IMR-90 (cell line): ENCODE measurements around the gene ASPHD2. TPM values are rescaled to one million over a fixed set of nuclear protein-coding genes. Genes with fewer than 3 reads are reported as not detected.
"Not testable (repeated sequence)": the region's sequence is repeated elsewhere in the genome, so short reads cannot be mapped to it uniquely, and the experiment has no call there.

Experiments
- ATAC-seq: fragments of 200-7000 bp; cut with Tn5 transposase; 2 replicates; pipeline ENCODE4 v1.9.1; 2020; ENCODE audit warnings: low read depth, mild to moderate bottlenecking, moderate library complexity
- BruUV-seq: library from RNA; stranded (reverse); fragments of 400-500 nt; replicated peaks from 2 replicates; lab custom pipeline; 2021; lab: Mats Ljungman, UMichigan
- CTCF ChIA-PET: fragments of 300-600 bp; formaldehyde crosslinking; extraction: SDS; loops from one replicate; lab custom pipeline; 2021; ENCODE audit warnings: antibody characterized with exemption; lab: Yijun Ruan, JAX
- POLR2A ChIA-PET: fragments of 300-600 bp; sonication (Branson Sonifier 250); formaldehyde crosslinking; loops from one replicate; lab custom pipeline; 2022; ENCODE audit warnings: antibody characterized with exemption; ENCODE audit not compliant: unreplicated experiment; lab: Charles Lee
- DNase-seq: peaks from one replicate; pipeline ENCODE4 v3.0.0; 2013
- H2AFZ ChIP-seq: replicated peaks from 2 replicates; pipeline ENCODE3; 2013; ENCODE audit warnings: low read length, mild to moderate bottlenecking; ENCODE audit not compliant: poor library complexity
- H2AK5ac ChIP-seq: 2 replicates; pipeline ENCODE4 v1.6.1; 2013; ENCODE audit warnings: low read depth, low read length, inconsistent platforms
- H2AK9ac ChIP-seq: replicated peaks from 2 replicates; pipeline ENCODE3; 2013; ENCODE audit warnings: mild to moderate bottlenecking, low read depth, low read length, moderate library complexity; ENCODE audit not compliant: poor library complexity
- H2BK120ac ChIP-seq: 2 replicates; pipeline ENCODE4 v1.6.1; 2013; ENCODE audit warnings: low read depth, low read length, inconsistent platforms
- H2BK15ac ChIP-seq: 3 replicates; pipeline ENCODE4 v1.6.1; 2013; ENCODE audit warnings: low read depth, low read length, inconsistent platforms
- H2BK20ac ChIP-seq: 2 replicates; pipeline ENCODE4 v1.6.1; 2013; ENCODE audit warnings: low read depth, mild to moderate bottlenecking, inconsistent platforms, low read length, moderate library complexity
- H2BK5ac ChIP-seq: 2 replicates; pipeline ENCODE4 v1.6.1; 2013; ENCODE audit warnings: mild to moderate bottlenecking, low read depth, low read length, inconsistent platforms; ENCODE audit not compliant: poor library complexity, severe bottlenecking
- H3K14ac ChIP-seq: replicated peaks from 2 replicates; pipeline ENCODE4 v1.6.1; 2013; ENCODE audit warnings: low read depth, low read length, inconsistent platforms
- H3K18ac ChIP-seq: 2 replicates; pipeline ENCODE4 v1.6.1; 2013; ENCODE audit warnings: low read depth, low read length, control low read depth
- H3K23ac ChIP-seq: 2 replicates; pipeline ENCODE4 v1.6.1; 2013; ENCODE audit warnings: low read depth, low read length, inconsistent platforms
- H3K27ac ChIP-seq: 2 replicates; pipeline ENCODE4 v1.5.1; 2013; ENCODE audit warnings: mild to moderate bottlenecking, control low read depth, low read length; ENCODE audit not compliant: insufficient read depth
- H3K27me3 ChIP-seq: 2 replicates; pipeline ENCODE4 v1.6.1; 2013; ENCODE audit warnings: low read length; ENCODE audit not compliant: control insufficient read depth, insufficient read depth
- H3K36me3 ChIP-seq: 2 replicates; pipeline ENCODE4 v1.6.1; 2013; ENCODE audit warnings: low read length, mixed read lengths; ENCODE audit not compliant: control insufficient read depth, insufficient read depth
- H3K4ac ChIP-seq: 2 replicates; pipeline ENCODE4 v1.6.1; 2013; ENCODE audit warnings: low read depth, low read length, inconsistent platforms
- H3K4me1 ChIP-seq: 2 replicates; pipeline ENCODE4 v1.6.1; 2013; ENCODE audit warnings: low read length, mixed read lengths; ENCODE audit not compliant: control insufficient read depth, insufficient read depth
- H3K4me2 ChIP-seq: 2 replicates; pipeline ENCODE4 v1.6.1; 2013; ENCODE audit warnings: low read depth, mild to moderate bottlenecking, control low read depth, low read length, moderate library complexity
- H3K4me3 ChIP-seq: 2 replicates; pipeline ENCODE4 v1.5.1; 2013; ENCODE audit warnings: low read depth, mild to moderate bottlenecking, control low read depth, low read length, moderate library complexity; ENCODE audit not compliant: insufficient read depth
- H3K56ac ChIP-seq: 2 replicates; pipeline ENCODE4 v1.6.1; 2013; ENCODE audit warnings: low read length, inconsistent platforms; ENCODE audit not compliant: insufficient read depth; ENCODE audit errors: extremely low read depth
- H3K79me1 ChIP-seq, 2 experiments: 2 replicates each; pipeline ENCODE4 v1.6.1; 2013; ENCODE audit warnings: low read length in 2 of 2, inconsistent platforms in 1 of 2, low read depth in 1 of 2
- H3K9ac ChIP-seq: 2 replicates; pipeline ENCODE4 v1.6.1; 2013; ENCODE audit warnings: low read depth, low read length, control low read depth
- H3K9me1 ChIP-seq: 2 replicates; pipeline ENCODE4 v1.6.1; 2013; ENCODE audit warnings: low read length, inconsistent platforms; ENCODE audit not compliant: insufficient read depth
- H3K9me3 ChIP-seq: 2 replicates; pipeline ENCODE4 v1.6.1; 2013; ENCODE audit warnings: low read length; ENCODE audit not compliant: control insufficient read depth, insufficient read depth
- H4K20me1 ChIP-seq: 2 replicates; pipeline ENCODE4 v1.6.1; 2013; ENCODE audit warnings: low read length, inconsistent platforms; ENCODE audit not compliant: insufficient read depth
- H4K5ac ChIP-seq: 2 replicates; pipeline ENCODE4 v1.6.1; 2013; ENCODE audit warnings: mild to moderate bottlenecking, low read depth, low read length, control low read depth
- H4K8ac ChIP-seq, 2 experiments: 2 replicates each; pipeline ENCODE4 v1.6.1; 2013; ENCODE audit warnings: low read depth in 2 of 2, low read length in 2 of 2, control low read depth in 1 of 2, inconsistent platforms in 1 of 2
- H4K91ac ChIP-seq: 2 replicates; pipeline ENCODE4 v1.6.1; 2013; ENCODE audit warnings: low read depth, low read length, inconsistent platforms; ENCODE audit not compliant: insufficient read depth
- WGBS, 2 experiments: methylation state at CpG; one replicate each; pipeline versions ENCODE4 v1.1.5 to v1.1.7; 2013; ENCODE audit warnings: missing lambda C conversion rate in 2 of 2; ENCODE audit not compliant: insufficient read length in 1 of 2; ENCODE audit errors: extremely low coverage in 2 of 2; 5-methylcytosine and 5-hydroxymethylcytosine counted together
- dilution Hi-C: fragments of 300-500 bp; cut with HindIII; formaldehyde crosslinking; loops from one replicate; pipeline ENCODE4 v1.14.3; 2018; ENCODE audit warnings: low sequenced_read_pairs; ENCODE audit not compliant: unreplicated experiment
- in situ Hi-C: fragments of 300-500 bp; cut with MboI; formaldehyde crosslinking; loops from 3 replicates; pipeline ENCODE4 v1.14.3; 2019; ENCODE audit warnings: low sequenced_read_pairs, inconsistent platforms, mixed read lengths
- intact Hi-C: fragments of 100-400 bp; cut with micrococcal nuclease; formaldehyde crosslinking; loops from 2 replicates; pipeline ENCODE4 v1.10.0; 2022
- polyA plus RNA-seq, 3 experiments: library from polyadenylated mRNA; depleted of rRNA; stranded (reverse); fragments of >200 nt; gene quantifications; 2 replicates each; pipeline ENCODE4 v1.2.3, GENCODE V29; 2012; ENCODE audit warnings: low replicate concordance in 1 of 3
- total RNA-seq: library from RNA; depleted of rRNA; stranded (reverse); fragments of >200 nt; gene quantifications from 2 replicates; pipeline ENCODE4 v1.2.3, GENCODE V29; 2012

The ASPHD2 gene
- total and polyA plus RNA-seq, 2 of the 4 experiments (the other 2 are of a cell fraction), result 1.3 to 1.4 TPM

- ATAC-seq, H2BK120ac ChIP-seq, POLR2A ChIA-PET, H3K9me1 ChIP-seq, H2AK9ac ChIP-seq, H3K9me3 ChIP-seq, H3K14ac ChIP-seq, H3K23ac ChIP-seq, H3K27ac ChIP-seq, H2BK20ac ChIP-seq, H3K79me1 ChIP-seq, H3K18ac ChIP-seq, H2BK15ac ChIP-seq, intact Hi-C loops, H3K4me1 ChIP-seq, DNase-seq, H2AFZ ChIP-seq, H2BK5ac ChIP-seq, H4K5ac ChIP-seq, dilution Hi-C loops, H3K27me3 ChIP-seq, BruUV-seq, H4K91ac ChIP-seq, H3K4me2 ChIP-seq, in situ Hi-C loops, H4K8ac ChIP-seq, H3K36me3 ChIP-seq, H3K9ac ChIP-seq, H2AK5ac ChIP-seq, H3K4ac ChIP-seq, H3K56ac ChIP-seq, H3K4me3 ChIP-seq, H4K20me1 ChIP-seq: not testable (repeated sequence)
- 100% methylated on average over 2 of the region's 3 CpGs; no CpG with 5 or more reads in 1 of the 2 experiments for WGBS, 2 experiments
- CTCF ChIA-PET, result interaction anchor here (1.0 kb wide), 1 partner anchor 9 kb away, joined by 3 read pairs; no protein-coding TSS in a partner anchor
Observed at GRCh38 chr22:26438776-26439175, 9.7 kb downstream of the ASPHD2 start.
